Measurements from ENCODE around the gene DDX47. TPM values are rescaled to one million over a fixed set of nuclear protein-coding genes. Genes with fewer than 3 reads are reported as not detected.

Gene DDX47
- total and polyA plus RNA-seq, 2 of the 4 experiments (the other 2 are of a cell fraction): 77.8 to 89.5 TPM

GRCh38 chr12:12877153-12877768 is 64.1 kb downstream of the DDX47 start:
- WGBS, 2 experiments (ENCODE audit: extremely low coverage in 2 of 2, insufficient read length in 1 of 2): 100% methylated on average over 1 of the region's 5 CpGs; no CpG with 5 or more reads in 1 of the 2 experiments
- in situ Hi-C loops (cut with MboI; ENCODE audit: low sequenced_read_pairs) (no loop called here), intact Hi-C loops (cut with micrococcal nuclease) (no loop called here), dilution Hi-C loops (cut with HindIII; ENCODE audit: low sequenced_read_pairs, unreplicated experiment) (no loop called here)
- peak overlapping the region in 1 of 2 experiments; percentile 5; a peak in 1 of 4 replicates for H4K8ac ChIP-seq (ENCODE audit: low read depth in 2 of 2, low read length in 2 of 2)
- peaks cover 8 to 36% of the 10 kb centered on the region in 2 experiments for H3K79me1 ChIP-seq (ENCODE audit: low read depth in 1 of 2, low read length in 2 of 2)
- no peak overlapping the region; the same call in 1 of the 2 replicates for H3K27ac ChIP-seq (ENCODE audit: insufficient read depth, low read length)
- no TSS peak for BruUV-seq (replicated peaks)
- H2AFZ ChIP-seq (replicated peaks; ENCODE audit: low read length, poor library complexity): no peak overlapping the region
- H3K18ac ChIP-seq (ENCODE audit: low read depth, low read length): no peak overlapping the region; the same call in 1 of the 2 replicates
- H4K20me1 ChIP-seq (ENCODE audit: insufficient read depth, low read length): no peaks in the 10 kb centered on the region
- H3K14ac ChIP-seq (replicated peaks; ENCODE audit: low read depth, low read length): no peak overlapping the region
- no peaks in the 10 kb centered on the region; the same call in 1 of the 2 replicates for H3K36me3 ChIP-seq (ENCODE audit: control insufficient read depth, insufficient read depth, low read length)
- H4K5ac ChIP-seq (ENCODE audit: low read depth, low read length): peak overlapping the region; percentile 8; the same call in 1 of the 2 replicates
- no peaks in the 10 kb centered on the region for H3K27me3 ChIP-seq (ENCODE audit: control insufficient read depth, insufficient read depth, low read length)
- ChIA-PET CTCF (interaction anchor here (0.5 kb wide), 1 partner anchor 326 kb away, joined by 3 read pairs; no protein-coding TSS in a partner anchor), POLR2A (ENCODE audit: unreplicated experiment) (no interaction called here)
- peaks cover 17% of the 10 kb centered on the region for H3K4me1 ChIP-seq (ENCODE audit: control insufficient read depth, insufficient read depth, low read length)
- H2BK20ac ChIP-seq (ENCODE audit: low read depth, low read length): peak overlapping the region; percentile 22; the same call in 1 of the 2 replicates
- H2BK5ac ChIP-seq (ENCODE audit: low read depth, low read length, poor library complexity, severe bottlenecking): no peak overlapping the region
- no peaks in the 10 kb centered on the region for H3K9me3 ChIP-seq (ENCODE audit: control insufficient read depth, insufficient read depth, low read length)
- DNase-seq: no peak
- peak overlapping the region; percentile 21; the same call in 1 of the 2 replicates for H4K91ac ChIP-seq (ENCODE audit: insufficient read depth, low read depth, low read length)
- no peak overlapping the region for H3K56ac ChIP-seq (ENCODE audit: extremely low read depth, insufficient read depth, low read length)
- ATAC-seq (ENCODE audit: low read depth): no peak
- peak overlapping the region; percentile 35; the same call in 1 of the 2 replicates for H3K23ac ChIP-seq (ENCODE audit: low read depth, low read length)
- H2BK120ac ChIP-seq (ENCODE audit: low read depth, low read length): peak overlapping the region; percentile 68
- H3K4me2 ChIP-seq (ENCODE audit: low read depth, low read length): no peak overlapping the region
- no peak for TF ChIP-seq MXI1 (IDR thresholded peaks at IDR 0.05; ENCODE audit: borderline replicate concordance, low read depth, low read length)
- no peak for TF ChIP-seq RCOR1 (IDR thresholded peaks at IDR 0.05; ENCODE audit: insufficient replicate concordance, low read length)
- peak overlapping the region; percentile 75; the same call in 1 of the 2 replicates for H2AK5ac ChIP-seq (ENCODE audit: low read depth, low read length)
- H3K4ac ChIP-seq (ENCODE audit: low read depth, low read length): peak overlapping the region; percentile 15; the same call in 1 of the 2 replicates
- H3K9me1 ChIP-seq (ENCODE audit: insufficient read depth, low read length): peaks cover 18% of the 10 kb centered on the region
- H3K9ac ChIP-seq (ENCODE audit: low read depth, low read length): no peak overlapping the region
- H3K4me3 ChIP-seq (ENCODE audit: insufficient read depth, low read depth, low read length): no peak overlapping the region
- peak overlapping the region; percentile 27; the same call in 1 of the 3 replicates for H2BK15ac ChIP-seq (ENCODE audit: low read depth, low read length)
- H2AK9ac ChIP-seq (replicated peaks; ENCODE audit: low read depth, low read length, poor library complexity): no peak overlapping the region
